ENCODE data around the gene SLC35G3. TPM values are rescaled to one million over a fixed set of nuclear protein-coding genes. Genes with fewer than 3 reads are reported as not detected.
"Not testable (repeated sequence)": the region's sequence is repeated elsewhere in the genome, so short reads cannot be mapped to it uniquely, and the experiment has no call there.

Gene SLC35G3
- total RNA-seq, 2 experiments from 2014 or later = not detected

DNA sequence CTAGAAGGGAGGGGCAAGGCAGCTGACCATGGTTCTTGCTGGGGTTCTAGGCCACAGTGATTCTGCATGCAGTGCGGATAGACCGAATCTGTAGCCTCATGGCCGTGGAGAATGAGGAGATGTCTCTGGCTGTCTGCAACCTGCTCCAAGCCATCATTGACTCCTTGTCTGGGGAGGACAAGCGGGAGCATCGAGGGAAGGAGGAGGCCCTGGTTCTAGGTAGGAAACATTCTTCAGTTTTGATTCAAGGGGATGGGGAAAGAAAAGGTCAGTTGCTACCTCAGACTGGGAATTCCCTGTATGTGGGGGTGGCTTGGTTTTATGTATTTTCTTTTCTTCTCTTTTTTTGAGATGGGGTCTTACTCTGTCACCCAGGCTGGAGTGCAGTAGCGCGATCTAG is 38.9 kb downstream of the SLC35G3 start:
- Mint-ChIP-seq H3K27ac (no peak overlapping the region), H3K36me3 (peaks cover 1% of the 10 kb centered on the region), H3K4me3 (no peak overlapping the region), H3K27me3 (peaks cover 12% of the 10 kb centered on the region), H3K9me3 (no peaks in the 10 kb centered on the region), H3K4me1 (peaks cover 8% of the 10 kb centered on the region)
- ATAC-seq (ENCODE audit: low read depth) (no peak), DNase-seq (no peak)
- POLR2A ChIA-PET = no interaction called here

DNA sequence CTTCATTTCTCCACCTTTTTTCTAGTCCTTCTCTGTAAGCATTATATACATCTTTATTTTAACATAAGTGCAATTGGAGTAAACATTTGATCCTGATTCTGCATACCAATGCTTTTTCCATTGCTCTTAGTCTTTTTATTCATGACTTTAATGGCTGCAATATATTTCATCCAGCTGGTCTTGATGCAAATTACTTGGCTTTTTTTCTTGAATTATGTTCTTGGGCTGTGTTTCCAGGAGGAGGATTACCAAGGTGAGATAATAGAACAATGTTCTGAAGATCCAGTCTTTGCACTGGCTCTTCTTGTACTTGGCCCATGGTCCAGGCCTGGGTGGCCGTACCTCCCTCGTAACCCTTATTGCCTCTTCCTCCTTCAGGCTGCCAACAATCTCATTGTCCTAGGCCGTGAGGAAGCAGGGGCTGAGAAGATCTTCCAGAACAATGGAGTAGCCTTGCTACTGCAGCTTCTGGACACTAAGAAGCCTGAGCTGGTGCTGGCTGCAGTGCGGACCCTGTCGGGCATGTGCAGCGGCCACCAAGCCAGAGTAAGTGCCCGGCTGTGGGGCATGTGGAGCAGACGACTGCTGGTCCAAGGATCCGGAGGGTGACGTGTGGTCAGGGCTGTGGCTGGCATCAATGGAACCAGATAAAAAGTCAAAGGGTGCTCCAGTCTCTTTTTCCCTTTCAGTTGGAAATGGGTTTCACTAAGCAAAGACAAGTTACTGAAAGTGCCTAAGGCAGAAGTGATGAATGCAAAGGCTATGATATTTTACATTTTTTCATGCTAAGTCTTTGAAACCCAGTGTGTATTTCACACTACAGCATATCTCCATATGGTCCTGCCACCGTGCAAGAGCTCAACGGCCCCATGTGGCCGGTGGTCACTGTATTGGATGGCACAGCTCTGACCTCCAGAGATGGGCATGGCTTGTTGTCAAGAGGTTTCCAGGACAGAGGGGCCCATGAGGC is 39.7 kb downstream of the SLC35G3 start:
- no peak for ATAC-seq (ENCODE audit: low read depth)
- Mint-ChIP-seq H3K27ac (no peak overlapping the region), H3K27me3 (peaks cover 12% of the 10 kb centered on the region), H3K4me3 (no peak overlapping the region), H3K4me1 (peaks cover 4% of the 10 kb centered on the region), H3K36me3 (peaks cover 1% of the 10 kb centered on the region), H3K9me3 (no peaks in the 10 kb centered on the region)
- POLR2A ChIA-PET = no interaction called here
- DNase-seq = no peak

DNA sequence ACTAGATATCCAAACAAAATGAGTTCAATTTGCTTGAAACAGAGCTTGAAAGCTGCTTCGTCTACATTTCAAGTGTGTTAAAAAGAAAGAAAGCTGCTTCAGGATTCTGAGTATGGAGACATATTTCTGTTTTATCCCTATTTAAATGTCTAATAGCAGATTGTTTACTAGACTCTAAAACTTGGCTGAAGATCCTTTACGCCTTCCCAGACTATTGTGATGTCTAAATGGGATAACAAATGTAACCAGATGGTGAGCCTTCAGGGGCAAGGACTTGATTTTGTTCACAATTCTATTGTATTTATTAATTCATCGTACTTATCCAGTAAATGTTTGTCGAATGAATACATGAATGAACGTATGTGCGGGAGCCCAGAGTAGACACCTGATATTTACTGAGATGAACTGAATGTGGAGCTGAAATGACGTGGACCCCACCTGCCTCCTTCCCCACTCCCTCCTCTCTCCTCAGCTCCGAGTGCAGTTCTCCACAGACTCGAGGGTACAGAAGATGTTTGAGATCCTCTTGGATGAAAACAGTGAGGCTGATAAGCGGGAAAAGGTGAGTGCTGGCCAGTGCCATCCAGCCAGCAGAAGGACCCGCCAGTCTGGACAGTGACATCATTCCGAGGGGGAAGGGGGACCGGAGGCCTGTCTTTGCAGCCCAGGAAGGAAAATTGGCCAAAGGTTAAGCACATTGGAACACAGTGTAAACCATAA is 41.6 kb downstream of the SLC35G3 start:
- no peaks in the 10 kb centered on the region for H3K9me3 Mint-ChIP-seq
- ATAC-seq (ENCODE audit: low read depth) (no peak), DNase-seq (no peak)
- no peak overlapping the region for H3K27ac Mint-ChIP-seq
- peaks cover 1% of the 10 kb centered on the region for H3K4me1 Mint-ChIP-seq
- peaks cover 19% of the 10 kb centered on the region for H3K27me3 Mint-ChIP-seq
- H3K4me3 Mint-ChIP-seq = no peak overlapping the region
- no peaks in the 10 kb centered on the region for H3K36me3 Mint-ChIP-seq
- POLR2A ChIA-PET = no interaction called here

DNA sequence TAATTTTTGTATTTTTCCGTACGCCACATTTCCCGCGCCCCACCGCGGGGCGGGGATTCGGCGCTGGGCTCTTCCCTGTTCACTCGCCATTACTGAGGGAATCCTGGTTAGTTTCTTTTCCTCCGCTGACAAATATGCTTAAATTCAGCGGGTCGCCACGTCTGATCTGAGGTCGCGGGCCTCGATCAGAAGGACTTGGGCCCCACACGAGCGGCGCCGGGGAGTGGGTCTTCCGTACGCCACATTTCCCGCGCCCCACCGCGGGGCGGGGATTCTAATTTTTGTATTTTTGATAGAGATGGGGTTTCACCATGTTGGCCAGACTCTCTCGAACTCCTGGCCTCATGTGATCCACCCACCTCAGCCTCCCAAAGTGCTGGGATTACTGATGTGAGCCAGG is 43.1 kb downstream of the SLC35G3 start:
- H3K4me3 Mint-ChIP-seq; H3K36me3 Mint-ChIP-seq; DNase-seq; POLR2A ChIA-PET; H3K9me3 Mint-ChIP-seq; H3K27ac Mint-ChIP-seq; H3K4me1 Mint-ChIP-seq; ATAC-seq (ENCODE audit: low read depth): not testable (repeated sequence)
- H3K27me3 Mint-ChIP-seq = peaks cover 19% of the 10 kb centered on the region

DNA sequence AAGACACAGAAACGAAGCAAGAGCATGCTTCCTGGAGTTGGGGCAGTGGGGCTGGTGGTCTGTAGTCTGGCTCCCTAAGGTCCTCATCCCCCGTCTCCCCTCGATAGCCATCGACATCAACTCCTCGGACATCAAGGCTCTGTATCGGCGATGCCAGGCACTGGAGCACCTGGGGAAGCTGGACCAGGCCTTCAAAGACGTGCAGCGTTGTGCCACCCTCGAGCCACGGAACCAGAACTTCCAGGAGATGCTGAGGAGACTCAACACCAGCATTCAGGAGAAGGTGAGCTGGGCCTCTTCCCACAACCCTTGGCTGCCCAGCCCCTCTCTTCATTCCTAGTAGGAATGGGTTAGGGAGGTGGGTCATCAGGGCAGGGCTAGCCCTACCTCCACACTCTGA is 44.3 kb downstream of the SLC35G3 start:
- Mint-ChIP-seq H3K4me3 (no peak overlapping the region), H3K27ac (no peak overlapping the region), H3K9me3 (no peaks in the 10 kb centered on the region), H3K27me3 (peaks cover 17% of the 10 kb centered on the region), H3K4me1 (no peaks in the 10 kb centered on the region), H3K36me3 (no peaks in the 10 kb centered on the region)
- DNase-seq (no peak), ATAC-seq (ENCODE audit: low read depth) (no peak)
- POLR2A ChIA-PET = no interaction called here

DNA sequence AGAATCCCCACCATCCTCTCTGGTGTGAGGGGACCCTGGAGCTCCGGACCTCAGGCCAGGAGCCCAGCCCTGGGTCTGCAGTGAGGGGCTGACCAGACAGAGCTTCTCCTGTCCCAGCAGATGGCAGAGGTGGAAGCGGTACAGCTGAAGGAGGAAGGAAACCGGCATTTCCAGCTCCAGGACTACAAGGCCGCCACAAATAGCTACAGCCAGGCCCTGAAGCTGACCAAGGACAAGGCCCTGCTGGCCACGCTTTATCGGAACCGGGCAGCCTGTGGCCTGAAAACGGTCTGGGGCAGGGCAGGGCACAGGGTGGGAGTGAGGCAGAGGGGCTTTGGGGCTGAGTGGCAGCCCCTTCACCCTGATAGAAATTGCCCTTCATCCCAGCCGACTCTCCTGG is 46.0 kb downstream of the SLC35G3 start:
- H3K36me3 Mint-ChIP-seq = no peaks in the 10 kb centered on the region
- H3K4me3 Mint-ChIP-seq = no peak overlapping the region
- peaks cover 2% of the 10 kb centered on the region for H3K4me1 Mint-ChIP-seq
- ATAC-seq (ENCODE audit: low read depth) (no peak), DNase-seq (no peak)
- H3K27me3 Mint-ChIP-seq = peaks cover 15% of the 10 kb centered on the region
- POLR2A ChIA-PET = no interaction called here
- H3K9me3 Mint-ChIP-seq = no peaks in the 10 kb centered on the region
- no peak overlapping the region for H3K27ac Mint-ChIP-seq

DNA sequence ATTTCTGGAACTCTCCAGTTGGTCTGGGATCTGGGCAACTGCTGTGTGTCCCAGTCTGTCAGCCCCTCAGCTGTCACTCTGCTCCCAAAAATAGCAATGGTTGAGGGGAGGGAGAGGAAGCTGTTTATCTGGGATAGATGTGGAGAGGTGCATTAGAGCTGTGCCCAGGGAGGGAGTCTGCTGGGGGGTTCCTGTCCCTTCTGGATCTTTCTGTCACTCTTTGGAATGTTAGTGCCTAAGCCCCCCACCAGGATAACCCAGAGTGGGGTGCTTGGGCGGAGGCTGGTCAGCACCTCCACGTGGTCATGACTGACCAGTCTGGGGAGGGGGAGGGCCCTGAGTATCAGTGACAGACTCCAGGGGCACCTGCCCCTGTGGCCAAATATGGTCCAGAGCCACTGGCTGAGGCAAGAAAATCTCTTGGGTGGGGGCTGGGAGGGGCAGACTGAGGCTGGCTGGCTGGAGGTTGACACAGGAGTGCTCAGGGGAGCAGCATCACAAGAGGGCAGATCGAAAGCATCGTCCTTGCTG is 46.8 kb downstream of the SLC35G3 start, which contains the start of gene UNC45B:
UNC45B (plus strand) TSS at position 443 of the 531 bp plus-strand sequence. CDS start 447 bp downstream, outside the sequence.
- Mint-ChIP-seq H3K9me3 (no peaks in the 10 kb centered on the region), H3K27ac (no peak within 1 kb of the TSS), H3K36me3 (no peaks in the 10 kb centered on the region), H3K4me3 (no peak within 1 kb of the TSS), H3K4me1 (peaks cover 3% of the 10 kb centered on the region), H3K27me3 (peaks cover 10% of the 10 kb centered on the region)
- no peak for DNase-seq
- POLR2A ChIA-PET = no interaction called here
- no peak for ATAC-seq (ENCODE audit: low read depth)

DNA sequence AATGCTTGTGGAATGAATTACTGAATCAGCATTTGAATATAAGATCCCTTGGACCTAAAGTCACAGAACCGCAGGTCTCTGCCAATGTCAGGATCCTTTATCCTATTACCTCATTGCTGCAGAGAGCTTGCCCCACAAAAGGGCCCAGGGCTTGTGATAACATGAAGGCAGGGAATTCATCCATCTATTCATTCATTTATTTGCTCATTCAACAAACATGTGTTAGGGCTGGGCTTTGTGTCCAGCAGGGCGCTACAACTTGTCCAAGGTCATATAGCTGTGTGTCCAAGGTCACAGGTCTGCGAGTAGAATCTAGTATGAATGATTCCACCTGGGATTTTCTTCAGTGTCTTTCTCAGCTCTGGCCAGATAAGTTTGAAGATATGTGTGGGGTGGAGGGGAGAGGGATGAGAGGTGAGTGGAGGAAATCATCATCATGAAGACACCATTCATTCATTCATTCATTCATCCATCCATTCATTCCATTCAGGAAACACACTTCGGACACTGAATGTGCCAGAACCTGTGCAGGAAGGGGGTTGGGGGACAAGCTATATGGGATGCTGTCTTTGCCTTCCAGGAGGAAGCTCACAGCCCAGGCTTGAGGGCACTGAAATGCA is 47.9 kb downstream of the SLC35G3 start:
- Mint-ChIP-seq H3K27ac (no peak overlapping the region), H3K4me1 (peaks cover 7% of the 10 kb centered on the region), H3K9me3 (no peaks in the 10 kb centered on the region), H3K36me3 (no peaks in the 10 kb centered on the region), H3K27me3 (peaks cover 8% of the 10 kb centered on the region), H3K4me3 (no peak overlapping the region)
- POLR2A ChIA-PET = no interaction called here
- DNase-seq (no peak), ATAC-seq (ENCODE audit: low read depth) (no peak)

DNA sequence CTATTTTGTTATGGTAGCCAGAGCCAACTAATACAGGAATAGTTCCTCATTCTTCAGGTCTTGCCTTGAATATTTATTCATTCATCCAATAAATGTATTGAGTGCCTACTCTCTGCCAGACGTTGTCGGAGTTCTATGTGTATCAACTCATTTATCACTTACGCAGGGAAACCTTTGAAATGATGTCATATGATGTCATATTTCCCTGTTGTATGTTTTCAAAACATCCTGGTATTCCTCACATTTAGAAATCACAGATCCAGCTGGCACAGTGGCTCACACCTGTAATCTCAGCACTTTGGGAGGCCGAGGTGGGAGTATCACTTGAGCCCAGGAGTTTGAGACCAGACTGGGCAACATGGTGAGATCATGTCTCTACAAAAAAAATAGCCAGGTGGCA is 49.4 kb downstream of the SLC35G3 start:
- POLR2A ChIA-PET = no interaction called here
- DNase-seq (no peak), ATAC-seq (ENCODE audit: low read depth) (no peak)
- Mint-ChIP-seq H3K4me1 (peaks cover 11% of the 10 kb centered on the region), H3K4me3 (no peak overlapping the region), H3K27ac (no peak overlapping the region), H3K9me3 (no peaks in the 10 kb centered on the region), H3K27me3 (peaks cover 8% of the 10 kb centered on the region), H3K36me3 (no peaks in the 10 kb centered on the region)

Other genes with a start within 250 kb of the SLC35G3 start
- 1 to 10 TPM; 1.4 to 1.5 TPM for gene CCT6B, start 232.9 kb downstream of the SLC35G3 start, total RNA-seq
- gene ZNF830, start 232.9 kb downstream of the SLC35G3 start, total RNA-seq = 10 to 100 TPM; 29.5 to 33.4 TPM
- 10 to 100 TPM; 39.7 to 40.3 TPM for gene LIG3, start 213.9 kb downstream of the SLC35G3 start, total RNA-seq
- 10 to 100 TPM; 37.4 to 42.3 TPM for gene RFFL, start 130.7 kb downstream of the SLC35G3 start, total RNA-seq
- 10 to 100 TPM; 27.3 to 33.8 TPM for gene RAD51D, start 74.5 kb downstream of the SLC35G3 start, total RNA-seq
- not detected for gene FNDC8, start 72.8 kb downstream of the SLC35G3 start, total RNA-seq
- gene NLE1, start 52.1 kb downstream of the SLC35G3 start, total RNA-seq = 10 to 100 TPM; 13.4 to 17.4 TPM
- gene UNC45B, start 46.6 kb downstream of the SLC35G3 start, total RNA-seq = under 1 TPM; 0.14 to 0.20 TPM
- 100 to 1,000 TPM; 239 to 249 TPM for gene SLFN5, start 48.7 kb upstream of the SLC35G3 start, total RNA-seq
- 10 to 100 TPM; 44.1 to 47.5 TPM for gene SLFN11, start 179.2 kb upstream of the SLC35G3 start, total RNA-seq
- 10 to 100 TPM; 19.8 to 21.9 TPM for gene SLFN12, start 238.1 kb upstream of the SLC35G3 start, total RNA-seq

Measured in activated naive CD8-positive, alpha-beta T cell treated with anti-CD3 and anti-CD28 coated beads, Interleukin-2, amount 10 ng/mL, durations not matched to agents 7 days and 5 days (primary cell).